GM21526 (cell line): ENCODE data around the gene FEM1C.
"Not testable (repeated sequence)": the region's sequence is repeated elsewhere in the genome, so short reads cannot be mapped to it uniquely, and the experiment has no call there.

Experiments
- ATAC-seq: cut with Tn5 transposase; IDR thresholded peaks from one replicate; pipeline ENCODE4 v1.9.1; 2021; ENCODE audit warnings: moderate library complexity; ENCODE audit not compliant: unreplicated experiment, low FRiP score

The FEM1C gene

DNA sequence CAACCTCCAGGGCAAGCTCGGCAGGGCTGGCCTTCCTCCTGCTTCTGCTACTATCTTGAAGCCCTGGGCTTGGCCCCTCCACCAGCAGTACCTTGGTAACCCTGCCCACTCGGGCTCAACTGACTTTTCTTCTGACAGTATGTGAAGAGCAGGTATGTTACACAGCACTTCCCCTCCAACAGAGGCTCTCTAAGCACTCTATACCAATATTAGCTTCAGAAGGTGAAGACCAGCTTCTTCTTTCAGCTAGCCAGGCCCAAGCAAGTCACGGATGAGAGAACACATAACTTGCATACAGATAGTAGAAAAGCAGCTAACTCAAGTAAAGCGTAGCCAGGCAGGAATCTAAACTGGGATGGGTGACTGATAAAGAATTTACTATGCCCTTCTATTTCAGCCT lies 64.3 kb downstream of the FEM1C start:
- peak; percentile 77 for ATAC-seq

DNA sequence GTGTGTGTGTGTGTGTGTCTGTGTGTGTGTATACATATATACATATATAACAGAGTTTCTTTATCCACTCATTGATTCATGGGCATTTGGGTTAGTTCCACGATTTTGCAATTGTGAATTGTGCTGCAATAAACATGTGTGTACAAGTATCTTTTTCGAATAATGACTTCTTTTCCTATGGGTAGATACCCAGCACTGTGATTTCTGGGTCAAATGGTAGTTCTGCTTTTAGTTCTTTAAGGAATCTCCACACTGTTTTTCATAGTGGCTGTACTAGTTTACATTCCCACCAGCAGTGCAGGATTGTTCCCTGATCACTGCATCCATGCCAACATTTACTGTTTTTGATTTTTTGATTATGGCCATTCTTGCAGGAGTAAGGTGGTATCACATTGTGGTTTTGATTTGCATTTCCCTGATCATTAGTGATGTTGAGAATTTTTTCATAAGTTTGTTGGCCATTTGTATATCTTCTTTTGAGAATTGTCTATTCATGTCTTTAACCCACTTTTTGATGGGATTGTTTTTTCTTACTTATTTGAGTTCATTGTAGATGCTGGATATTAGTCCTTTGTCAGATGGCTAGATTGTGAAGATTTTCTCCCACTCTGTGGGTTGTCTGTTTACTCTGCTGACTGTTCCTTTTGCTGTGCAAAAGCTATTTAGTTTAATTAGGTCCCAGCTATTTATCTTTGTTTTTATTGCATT lies 65.3 kb downstream of the FEM1C start:
- not testable (repeated sequence) for ATAC-seq

GRCh38 chr5:115478281-115478680 lies 66.3 kb downstream of the FEM1C start:
- no peak for ATAC-seq

- ATAC-seq, result no peak
Observed at GRCh38 chr5:115477581-115477980, 67.0 kb downstream of the FEM1C start.

DNA sequence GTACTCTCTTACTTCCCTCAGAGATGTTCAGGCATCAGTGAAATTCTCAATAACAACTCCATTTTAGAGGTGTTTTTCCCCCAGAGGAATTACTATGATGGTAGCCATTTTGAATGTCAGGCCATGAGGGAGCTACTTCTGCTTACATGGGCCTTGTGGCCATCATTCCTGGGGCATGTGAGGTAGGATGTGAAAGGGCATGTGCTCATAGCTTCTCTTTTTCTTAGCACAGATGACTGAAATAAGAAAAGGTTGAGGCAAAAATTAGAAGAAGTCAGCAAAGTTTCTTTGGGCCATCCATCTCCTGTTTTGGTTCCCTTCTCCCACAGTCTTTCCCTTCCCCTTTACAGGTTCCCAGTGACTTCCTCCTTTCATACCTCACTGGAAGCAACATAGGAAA lies 68.8 kb downstream of the FEM1C start:
- ATAC-seq, result no peak

GRCh38 chr5:115472271-115473025 lies 72.1 kb downstream of the FEM1C start:
- ATAC-seq, result no peak

GRCh38 chr5:115471345-115472063 lies 73.1 kb downstream of the FEM1C start:
- ATAC-seq, result no peak

GRCh38 chr5:115470921-115471320 lies 73.7 kb downstream of the FEM1C start:
- no peak for ATAC-seq
